Measurements from ENCODE around the gene RABL3. TPM values are rescaled to one million over a fixed set of nuclear protein-coding genes. Genes with fewer than 3 reads are reported as not detected.
"Not testable (repeated sequence)": the region's sequence is repeated elsewhere in the genome, so short reads cannot be mapped to it uniquely, and the experiment has no call there.

The RABL3 gene
- total RNA-seq, 1 donor from 2014 or later, result 15.3 TPM

GRCh38 chr3:120745466-120745865 is 3.1 kb upstream of the RABL3 start:
- DNase-seq (ENCODE audit: low read depth), result no peak

- no peak for DNase-seq (ENCODE audit: low read depth)
These were observed 1.4 kb upstream of the RABL3 start for GRCh38 chr3:120743556-120744195.

- DNase-seq (ENCODE audit: low read depth), result no peak
These were observed 591 bp upstream of the RABL3 start for GRCh38 chr3:120742849-120743365.

GRCh38 chr3:120741837-120742197 is 499 bp downstream of the RABL3 start:
- DNase-seq (ENCODE audit: low read depth), result no peak

GRCh38 chr3:120741320-120741719 is 996 bp downstream of the RABL3 start:
- no peak for DNase-seq (ENCODE audit: low read depth)

GRCh38 chr3:120738006-120738405 is 4.3 kb downstream of the RABL3 start:
- not testable (repeated sequence) for DNase-seq (ENCODE audit: low read depth)

- no peak for DNase-seq (ENCODE audit: low read depth)
These were observed 11.5 kb downstream of the RABL3 start for GRCh38 chr3:120730576-120731542.

GRCh38 chr3:120726791-120727190 is 15.5 kb downstream of the RABL3 start:
- DNase-seq (ENCODE audit: low read depth), result no peak

GRCh38 chr3:120719167-120719834 is 23.0 kb downstream of the RABL3 start:
- DNase-seq (ENCODE audit: low read depth), result not testable (repeated sequence)

- no peak for DNase-seq (ENCODE audit: low read depth)
These were observed 29.1 kb downstream of the RABL3 start for GRCh38 chr3:120713262-120713661.

- no peak for DNase-seq (ENCODE audit: low read depth)
These were observed 31.9 kb downstream of the RABL3 start for GRCh38 chr3:120710369-120710768.

GRCh38 chr3:120708408-120708807 is 33.9 kb downstream of the RABL3 start:
- no peak for DNase-seq (ENCODE audit: low read depth)

GRCh38 chr3:120706950-120707349 is 35.4 kb downstream of the RABL3 start:
- no peak for DNase-seq (ENCODE audit: low read depth)

- DNase-seq (ENCODE audit: low read depth), result no peak
These were observed 36.3 kb downstream of the RABL3 start for GRCh38 chr3:120705884-120706582.

- DNase-seq (ENCODE audit: low read depth), result no peak
These were observed 43.0 kb downstream of the RABL3 start for GRCh38 chr3:120699333-120699732.

GRCh38 chr3:120693439-120694171 is 48.7 kb downstream of the RABL3 start:
- peak; percentile 26 for DNase-seq (ENCODE audit: low read depth)

GRCh38 chr3:120689395-120689794 is 52.9 kb downstream of the RABL3 start:
- DNase-seq (ENCODE audit: low read depth), result no peak

- DNase-seq (ENCODE audit: low read depth), result peak; percentile 24
These were observed 54.2 kb downstream of the RABL3 start for GRCh38 chr3:120688121-120688520.

GRCh38 chr3:120685411-120685810 is 56.9 kb downstream of the RABL3 start:
- DNase-seq (ENCODE audit: low read depth), result no peak

GRCh38 chr3:120684896-120685295 is 57.4 kb downstream of the RABL3 start:
- DNase-seq (ENCODE audit: low read depth), result no peak

Data from myocyte (in vitro differentiated cells).